SK-N-SH treated with all-trans-retinoic acid at 6 μM for 48 hours (cell line): Measurements from ENCODE around the gene SSBP4.

Source experiments
- BACH2 ChIP-seq: fragments of 250-450 bp; sonication (Bioruptor Pico); IDR thresholded peaks from 2 replicates; pipeline ENCODE4 v1.9.0; 2021; ENCODE audit warnings: mild to moderate bottlenecking, borderline replicate concordance
- CREB5 ChIP-seq: fragments of 250-450 bp; sonication (Bioruptor Pico); IDR thresholded peaks from 2 replicates; pipeline ENCODE4 v1.5.1; 2020; ENCODE audit warnings: low read depth, mild to moderate bottlenecking, moderate library complexity
- GLIS3 ChIP-seq: fragments of 250-450 bp; sonication (Bioruptor Pico); IDR thresholded peaks from 2 replicates; pipeline ENCODE4 v1.5.0; 2020; ENCODE audit warnings: mild to moderate bottlenecking, moderate library complexity
- ISL1 ChIP-seq: fragments of 250-450 bp; sonication (Bioruptor Pico); IDR thresholded peaks from 2 replicates; pipeline ENCODE4 v2.1.2; 2022; ENCODE audit warnings: mild to moderate bottlenecking, moderate library complexity
- PATZ1 ChIP-seq: fragments of 250-450 bp; sonication (Bioruptor Pico); IDR thresholded peaks from 2 replicates; pipeline ENCODE4 v1.8.0; 2020; ENCODE audit warnings: mild to moderate bottlenecking, moderate library complexity, borderline replicate concordance
- POU6F1 ChIP-seq: fragments of 250-450 bp; sonication (Bioruptor Pico); IDR thresholded peaks from 2 replicates; pipeline ENCODE4 v1.8.0; 2021; ENCODE audit warnings: low read depth, mild to moderate bottlenecking, moderate library complexity, borderline replicate concordance
- RARB ChIP-seq: fragments of 250-450 bp; sonication (Bioruptor Pico); IDR thresholded peaks from 2 replicates; pipeline ENCODE4 v1.8.0; 2021; ENCODE audit warnings: mild to moderate bottlenecking, moderate library complexity
- SNAI2 ChIP-seq: fragments of 250-450 bp; sonication (Bioruptor Pico); IDR thresholded peaks from 2 replicates; pipeline ENCODE4 v1.5.0; 2020; ENCODE audit warnings: mild to moderate bottlenecking, moderate library complexity
- ZC3H10 ChIP-seq: fragments of 250-450 bp; sonication (Bioruptor Pico); IDR thresholded peaks from 2 replicates; pipeline ENCODE4 v1.5.1; 2021; ENCODE audit warnings: mild to moderate bottlenecking, moderate library complexity
- ZFP3 ChIP-seq: fragments of 250-450 bp; sonication (Bioruptor Pico); IDR thresholded peaks from 2 replicates; pipeline ENCODE4 v1.5.0; 2020; ENCODE audit warnings: mild to moderate bottlenecking, moderate library complexity
- ZFP30 ChIP-seq: fragments of 450-650 bp; formaldehyde crosslinking; IDR thresholded peaks from 2 replicates; pipeline ENCODE4 v1.5.0; 2022; ENCODE audit warnings: mild to moderate bottlenecking, moderate library complexity
- ZNF565 ChIP-seq: fragments of 450-650 bp; formaldehyde crosslinking; conservative IDR thresholded peaks from 2 replicates; pipeline ENCODE4 v1.5.0; 2020; ENCODE audit warnings: low read depth, mild to moderate bottlenecking, moderate library complexity

- TF ChIP-seq SNAI2 (CRISPR knock-in tag) (no peak), GLIS3 (CRISPR knock-in tag) (no peak), PATZ1 (CRISPR knock-in tag) (no peak), ISL1 (CRISPR knock-in tag) (no peak), ZFP3 (CRISPR knock-in tag) (no peak), ZFP30 (no peak), BACH2 (CRISPR knock-in tag) (no peak), CREB5 (CRISPR knock-in tag) (no peak), POU6F1 (no peak), ZNF565 (no peak), ZC3H10 (no peak), RARB (CRISPR knock-in tag) (no peak)
Observed at GRCh38 chr19:18461471-18461870, 42.3 kb downstream of the SSBP4 start.
